Adrenal gland (tissue), 12 donors: ENCODE measurements around the gene TCF19. TPM values are rescaled to one million over a fixed set of nuclear protein-coding genes. Genes with fewer than 3 reads are reported as not detected.

Experiments used
- DNase-seq, 7 donors: peaks; one replicate each; pipeline ENCODE4 v3.0.0-alpha.2; 2019 to 2020
- H3K27ac ChIP-seq, 5 donors: fragments of 200-600 bp; sonication (generic) in 4 of 5; 1 replicate in 3 of 5; 2 replicates in 2 of 5; pipeline versions ENCODE4 v1.5.1 to v1.8.0; 2016 to 2020; ENCODE audit warnings: mild to moderate bottlenecking in 1 of 5
- H3K27me3 ChIP-seq: fragments of 200-600 bp; 2 replicates; pipeline ENCODE4 v1.8.0; 2021
- H3K36me3 ChIP-seq, 2 donors: fragments of 200-600 bp; replicated peaks in 1 of 2; 1 replicate in 1 of 2; 2 replicates in 1 of 2; pipeline versions ENCODE4 v1.5.1 to v1.8.0; 2018 to 2022
- H3K4me1 ChIP-seq, 2 donors: fragments of 200-600 bp; replicated peaks in 1 of 2; 1 replicate in 1 of 2; 2 replicates in 1 of 2; pipeline versions ENCODE4 v1.5.1 to v1.8.0; 2018 to 2021
- H3K4me3 ChIP-seq, 4 donors: fragments of 200-600 bp; sonication (generic) in 3 of 4; one replicate each; pipeline ENCODE4 v1.5.1; 2016 to 2018
- H3K9me3 ChIP-seq, 3 donors: fragments of 200-600 bp; sonication (generic) in 1 of 3; replicated peaks in 1 of 3; 1 replicate in 2 of 3; 2 replicates in 1 of 3; pipeline versions ENCODE4 v1.5.1 to v1.8.0; 2016 to 2021
- CTCF ChIP-seq, 6 experiments: fragments of 450-650 bp in 4 of 6; fragments of 200-600 bp in 2 of 6; sonication (generic) in 1 of 6; IDR thresholded peaks; 1 replicate in 5 of 6; 2 replicates in 1 of 6; pipeline versions ENCODE4 v1.5.1 to v1.8.0; 2016 to 2021; ENCODE audit warnings: antibody characterized with exemption in 6 of 6, mild to moderate bottlenecking in 2 of 6, moderate library complexity in 1 of 6
- POLR2A ChIP-seq, 2 donors: fragments of 450-650 bp; IDR thresholded peaks; one replicate each; pipeline ENCODE4 v1.6.1; 2017; ENCODE audit warnings: antibody characterized with exemption in 2 of 2, mild to moderate bottlenecking in 2 of 2, moderate library complexity in 1 of 2
- WGBS, 4 donors: extraction: QIAGEN DNeasy Blood & Tissue Kit in 2 of 4; methylation state at CpG; one replicate each; pipeline versions ENCODE4 v1.1.5 to v1.1.7; 2013 to 2017; 5-methylcytosine and 5-hydroxymethylcytosine counted together
- intact Hi-C, 2 donors: fragments of 100-400 bp; cut with DNase I; formaldehyde crosslinking; loops; one replicate each; pipeline versions ENCODE4 v1.14.1 to v1.15.0; 2022 to 2023
- polyA plus RNA-seq, 3 donors: library from polyadenylated mRNA; stranded (reverse); fragments of 200-250 nt in 2 of 3; fragments of 350-450 nt in 1 of 3; fragmentation: Illumina TruSeq in 1 of 3; extraction: RNeasy Lipid Tissue Mini Kit (QIAGEN cat#74804) in 1 of 3; gene quantifications; one replicate each; pipeline ENCODE4 v1.2.3, GENCODE V29; 2013 to 2014
- total RNA-seq, 9 donors: library from RNA; depleted of rRNA in 4 of 9; stranded (reverse); fragments of >200 nt in 4 of 9; fragments of 120-200 nt in 1 of 9; fragmentation: NEBNext Ultra II Directional in 1 of 9; extraction: Animal tissue kit (Norgen Biotek cat#: 25700) in 1 of 9; gene quantifications; one replicate each; pipeline versions ENCODE4 v1.1.0 to v1.2.4, GENCODE V29; 2013 to 2023
- donor health status: healthy with polysubstance abuse.
- donor health status: Bipolar disorder and iron deficiency.
- donor health status: DM: yes; HTN: yes; CAD: no.
- donor health status: DM: no; HTN: no; CAD: no.
- donor health status: DM: no; HTN: no; CAD: no.
- donor health status: DM: yes; HTN: yes; CAD: no.

TCF19 gene
- total and polyA plus RNA-seq, 12 donors = 1.8 to 8.4 (median 2.1) TPM

- H3K36me3 ChIP-seq = no peaks in the 10 kb centered on the region
- intact Hi-C loops = no loop called here
- TF ChIP-seq POLR2A (IDR thresholded peaks at IDR 0.05) = no peak
- TF ChIP-seq CTCF (IDR thresholded peaks at IDR 0.05) = no peak
These were observed 46.4 kb downstream of the TCF19 start for GRCh38 chr6:31204751-31205145.

GRCh38 chr6:31205638-31206037, 47.2 kb downstream of the TCF19 start:
- no peak for TF ChIP-seq POLR2A (IDR thresholded peaks at IDR 0.05)
- no peak for TF ChIP-seq CTCF (IDR thresholded peaks at IDR 0.05)
- Histone ChIP-seq H3K9me3 (peaks cover 0 to 7% (median 0%) of the 10 kb centered on the region in 3 donors), H3K36me3 (no peaks in the 10 kb centered on the region), H3K27me3 (no peaks in the 10 kb centered on the region), H3K4me1 (peaks cover 0 to 10% of the 10 kb centered on the region in 2 donors), H3K4me3 (no peak overlapping the region), H3K27ac (no peak overlapping the region)
- intact Hi-C loops = no loop called here
- 74 to 80% (median 78%) methylated on average over 2 of the region's 2 CpGs for WGBS, 4 donors
- no peak for DNase-seq

More at GRCh38 chr6:31204751-31205145, 46.4 kb downstream of the TCF19 start:
- H3K4me3 ChIP-seq = no peak overlapping the region
- peaks cover 0 to 9% (median 0%) of the 10 kb centered on the region in 3 donors for H3K9me3 ChIP-seq
- H3K4me1 ChIP-seq = peaks cover 0 to 10% of the 10 kb centered on the region in 2 donors
- peak overlapping the region in 1 of 5 donors; percentile 90 for H3K27ac ChIP-seq
- WGBS, 4 donors = 69 to 91% (median 76%) methylated on average over 2 to 4 of the region's 4 CpGs
- no peak for DNase-seq
- H3K27me3 ChIP-seq = no peaks in the 10 kb centered on the region

- H3K27ac ChIP-seq = no peak overlapping the region
- intact Hi-C loops = no loop called here
- H3K4me1 ChIP-seq = peaks cover 0 to 3% of the 10 kb centered on the region in 2 donors
- no peaks in the 10 kb centered on the region for H3K36me3 ChIP-seq
- H3K4me3 ChIP-seq = no peak overlapping the region
- WGBS, 4 donors = 41 to 74% (median 45%) methylated on average over 2 of the region's 2 CpGs
- no peaks in the 10 kb centered on the region for H3K9me3 ChIP-seq
- no peaks in the 10 kb centered on the region for H3K27me3 ChIP-seq
- DNase-seq = peak in 2 of 7 donors; percentile 36 to 62
- TF ChIP-seq CTCF (IDR thresholded peaks at IDR 0.05) = no peak
- no peak for TF ChIP-seq POLR2A (IDR thresholded peaks at IDR 0.05)
These were observed 50.1 kb downstream of the TCF19 start for GRCh38 chr6:31208506-31208905.

- DNase-seq = no peak
- Histone ChIP-seq H3K36me3 (no peaks in the 10 kb centered on the region), H3K27me3 (no peaks in the 10 kb centered on the region), H3K27ac (no peak overlapping the region), H3K9me3 (no peaks in the 10 kb centered on the region), H3K4me3 (no peak overlapping the region), H3K4me1 (no peaks in the 10 kb centered on the region)
- intact Hi-C loops = no loop called here
- 50 to 84% (median 65%) methylated on average over 2 of the region's 2 CpGs for WGBS, 4 donors
- TF ChIP-seq CTCF (IDR thresholded peaks at IDR 0.05) (no peak), POLR2A (IDR thresholded peaks at IDR 0.05) (no peak)
These were observed 50.7 kb downstream of the TCF19 start for GRCh38 chr6:31209137-31209536.
